Keratinocyte (primary cell): ENCODE measurements around the gene BIK. TPM values are rescaled to one million over a fixed set of nuclear protein-coding genes. Genes with fewer than 3 reads are reported as not detected.
"Not testable (repeated sequence)": the region's sequence is repeated elsewhere in the genome, so short reads cannot be mapped to it uniquely, and the experiment has no call there.

Experiments used
- DNase-seq: peaks from one replicate; pipeline ENCODE4 v3.0.0-alpha.2; 2011; ENCODE audit warnings: low read depth, missing footprints, low spot score
- FAIRE-seq: peaks from 2 replicates; lab custom pipeline; 2011; peaks lifted over from hg19 to GRCh38; lab: Jason Lieb, UNC
- H2AFZ ChIP-seq: 2 replicates; pipeline ENCODE4 v1.6.0; 2012; ENCODE audit warnings: low read length, control low read depth, inconsistent platforms; ENCODE audit not compliant: control insufficient read depth
- H3K27ac ChIP-seq: 2 replicates; pipeline ENCODE4 v1.5.1; 2011; ENCODE audit warnings: low read length; ENCODE audit not compliant: control insufficient read depth, insufficient read depth
- H3K27me3 ChIP-seq: 3 replicates; pipeline ENCODE4 v1.6.0; 2011; ENCODE audit warnings: low read length; ENCODE audit not compliant: control insufficient read depth, insufficient read depth; ENCODE audit errors: extremely low read depth
- H3K36me3 ChIP-seq, 2 experiments: 2 replicates in 1 of 2; 3 replicates in 1 of 2; pipeline ENCODE4 v1.5.1; 2011; ENCODE audit warnings: low read length in 2 of 2, mild to moderate bottlenecking in 1 of 2; ENCODE audit not compliant: control insufficient read depth in 2 of 2, insufficient read depth in 2 of 2; ENCODE audit errors: extremely low read depth in 1 of 2
- H3K4me1 ChIP-seq: 3 replicates; pipeline ENCODE4 v1.5.1; 2011; ENCODE audit warnings: low read length; ENCODE audit not compliant: control insufficient read depth, insufficient read depth; ENCODE audit errors: extremely low read depth
- H3K4me2 ChIP-seq: 3 replicates; pipeline ENCODE4 v1.6.0; 2011; ENCODE audit warnings: low read depth, low read length; ENCODE audit not compliant: control insufficient read depth, insufficient read depth; ENCODE audit errors: extremely low read depth
- H3K4me3 ChIP-seq, 3 experiments: fragments of 200-600 bp in 1 of 3; sonication (generic) in 1 of 3; 2 replicates in 2 of 3; 3 replicates in 1 of 3; pipeline ENCODE4 v1.5.1; 2011 to 2016; ENCODE audit warnings: low read length in 3 of 3, mild to moderate bottlenecking in 3 of 3, control low read depth in 2 of 3, inconsistent platforms in 1 of 3, low read depth in 1 of 3, mixed read lengths in 1 of 3, mixed run types in 1 of 3, moderate library complexity in 1 of 3; ENCODE audit not compliant: control insufficient read depth in 2 of 3, insufficient read depth in 2 of 3; ENCODE audit errors: extremely low read depth in 1 of 3
- H3K79me2 ChIP-seq: 2 replicates; pipeline ENCODE4 v1.6.0; 2012; ENCODE audit warnings: low read length; ENCODE audit not compliant: control insufficient read depth, insufficient read depth
- H3K9ac ChIP-seq: 3 replicates; pipeline ENCODE4 v1.6.0; 2011; ENCODE audit warnings: low read length; ENCODE audit not compliant: control insufficient read depth, insufficient read depth; ENCODE audit errors: extremely low read depth
- H3K9me1 ChIP-seq: 3 replicates; pipeline ENCODE4 v1.6.0; 2011; ENCODE audit warnings: low read length; ENCODE audit not compliant: control insufficient read depth, insufficient read depth; ENCODE audit errors: extremely low read depth
- H3K9me3 ChIP-seq: 2 replicates; pipeline ENCODE4 v1.5.1; 2012; ENCODE audit warnings: low read depth, low read length; ENCODE audit not compliant: control insufficient read depth
- H4K20me1 ChIP-seq: 3 replicates; pipeline ENCODE4 v1.6.0; 2011; ENCODE audit warnings: low read length; ENCODE audit not compliant: control insufficient read depth, insufficient read depth; ENCODE audit errors: extremely low read depth
- CTCF ChIP-seq, 3 experiments: IDR thresholded peaks in 1 of 3; conservative IDR thresholded peaks in 1 of 3; optimal IDR thresholded peaks in 1 of 3; 2 replicates in 2 of 3; 3 replicates in 1 of 3; pipeline versions ENCODE3 to v1.5.1; 2011; ENCODE audit warnings: low read length in 3 of 3, mild to moderate bottlenecking in 3 of 3, moderate library complexity in 2 of 3, control low read depth in 1 of 3, inconsistent platforms in 1 of 3; ENCODE audit not compliant: insufficient read depth in 2 of 3; ENCODE audit errors: extremely low read depth in 1 of 3
- EZH2 ChIP-seq: IDR thresholded peaks from one replicate; pipeline ENCODE4 v1.6.1; 2012; ENCODE audit warnings: inconsistent platforms, mild to moderate bottlenecking, low read length, moderate library complexity
- dilution Hi-C: fragments of 300-500 bp; cut with MboI; formaldehyde crosslinking; loops from one replicate; pipeline ENCODE4 v1.7.0; 2020; ENCODE audit warnings: low sequenced_read_pairs; ENCODE audit not compliant: extremely low pct_ligation_motif_present
- polyA plus RNA-seq, 5 experiments: library from polyadenylated mRNA; depleted of rRNA in 3 of 5; stranded (reverse) in 3 of 5; stranded (forward) in 1 of 5; unstranded in 1 of 5; fragments of >200 nt; gene quantifications; 1 replicate in 1 of 5; 2 replicates in 3 of 5; 3 replicates in 1 of 5; pipeline versions ENCODE4 v1.2.1 to v1.2.3, GENCODE V29; 2011 to 2012; ENCODE audit warnings: missing spikeins in 2 of 5, low read depth in 1 of 5, low replicate concordance in 1 of 5

The BIK gene
- polyA plus RNA-seq, 1 donor (not counting 4 experiments of a cell fraction or from before 2014, with no cell fraction given): 4.4 TPM

- peak overlapping the region; percentile 30 for H3K9ac ChIP-seq
- H3K27me3 ChIP-seq: no peaks in the 10 kb centered on the region
- peak overlapping the region; percentile 45 for H3K27ac ChIP-seq
- H3K4me2 ChIP-seq: peak overlapping the region; percentile 7
- peaks cover 9% of the 10 kb centered on the region for H3K9me3 ChIP-seq
- dilution Hi-C loops: no loop called here
- H3K79me2 ChIP-seq: no peaks in the 10 kb centered on the region
- H3K9me1 ChIP-seq: no peaks in the 10 kb centered on the region
- FAIRE-seq (peak; percentile 75), DNase-seq (no peak)
- peaks cover 16% of the 10 kb centered on the region for H3K4me1 ChIP-seq
- TF ChIP-seq CTCF (optimal IDR thresholded peaks at IDR 0.05 in 1 of 3, IDR thresholded peaks at IDR 0.05 in 1 of 3, conservative IDR thresholded peaks at IDR 0.05 in 1 of 3; ENCODE audit: extremely low read depth in 1 of 3, insufficient read depth in 2 of 3, low read length in 3 of 3) (no peak), EZH2 (no peak)
- H2AFZ ChIP-seq: no peak overlapping the region
- H4K20me1 ChIP-seq: no peaks in the 10 kb centered on the region
- no peak overlapping the region for H3K4me3 ChIP-seq
- H3K36me3 ChIP-seq: no peaks in the 10 kb centered on the region
Measured at GRCh38 chr22:43100225-43100624, 10.3 kb upstream of the BIK start.

GRCh38 chr22:43101306-43101705 lies 9.2 kb upstream of the BIK start:
- H3K4me3 ChIP-seq: no peak overlapping the region
- FAIRE-seq (no peak), DNase-seq (no peak)
- dilution Hi-C loops: no loop called here
- no peaks in the 10 kb centered on the region for H3K27me3 ChIP-seq
- H4K20me1 ChIP-seq: no peaks in the 10 kb centered on the region
- no peaks in the 10 kb centered on the region for H3K79me2 ChIP-seq
- H3K9me3 ChIP-seq: peaks cover 9% of the 10 kb centered on the region
- no peaks in the 10 kb centered on the region for H3K36me3 ChIP-seq
- TF ChIP-seq CTCF (optimal IDR thresholded peaks at IDR 0.05 in 1 of 3, IDR thresholded peaks at IDR 0.05 in 1 of 3, conservative IDR thresholded peaks at IDR 0.05 in 1 of 3; ENCODE audit: extremely low read depth in 1 of 3, insufficient read depth in 2 of 3, low read length in 3 of 3) (no peak), EZH2 (no peak)
- no peak overlapping the region for H2AFZ ChIP-seq
- no peak overlapping the region for H3K9ac ChIP-seq
- no peak overlapping the region for H3K4me2 ChIP-seq
- no peaks in the 10 kb centered on the region for H3K9me1 ChIP-seq
- peaks cover 11% of the 10 kb centered on the region for H3K4me1 ChIP-seq
- H3K27ac ChIP-seq: no peak overlapping the region

DNA sequence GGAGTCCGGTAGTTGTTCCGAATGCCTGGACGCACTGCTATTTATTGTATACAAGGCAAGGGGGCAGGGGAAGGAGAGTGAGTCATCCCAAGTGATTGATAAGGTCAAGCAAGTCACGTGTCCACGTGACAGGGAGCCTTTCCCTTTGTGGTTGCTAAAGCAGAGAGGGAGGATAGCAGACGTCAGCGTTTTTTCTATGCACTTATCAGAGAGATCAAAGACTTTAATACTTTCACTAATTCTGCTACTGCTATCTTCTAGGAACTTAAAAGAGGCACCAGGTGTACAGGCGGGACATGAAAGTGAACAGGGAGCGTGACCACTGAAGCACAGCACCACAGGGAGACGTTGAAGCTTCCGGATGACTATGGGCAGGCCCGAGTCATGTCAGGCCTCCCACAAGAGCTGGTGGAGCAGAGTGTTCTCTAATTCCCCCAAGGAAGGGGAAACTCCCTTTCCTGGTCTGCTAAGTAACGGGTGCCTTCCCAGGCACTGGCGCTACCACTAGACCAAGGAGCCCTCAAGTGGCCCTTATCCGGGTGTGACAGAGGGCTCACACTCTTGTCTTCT lies 6.4 kb upstream of the BIK start:
- DNase-seq, H3K4me3 ChIP-seq, H3K9ac ChIP-seq, H3K79me2 ChIP-seq, dilution Hi-C loops, H3K36me3 ChIP-seq, H3K9me3 ChIP-seq, H3K9me1 ChIP-seq, H3K4me2 ChIP-seq, H3K27ac ChIP-seq, H3K27me3 ChIP-seq, H4K20me1 ChIP-seq: not testable (repeated sequence)
- Histone ChIP-seq H3K4me1 (peaks cover 11% of the 10 kb centered on the region), H2AFZ (peak overlapping the region; percentile 17)
- peak; percentile 41 for FAIRE-seq

DNA sequence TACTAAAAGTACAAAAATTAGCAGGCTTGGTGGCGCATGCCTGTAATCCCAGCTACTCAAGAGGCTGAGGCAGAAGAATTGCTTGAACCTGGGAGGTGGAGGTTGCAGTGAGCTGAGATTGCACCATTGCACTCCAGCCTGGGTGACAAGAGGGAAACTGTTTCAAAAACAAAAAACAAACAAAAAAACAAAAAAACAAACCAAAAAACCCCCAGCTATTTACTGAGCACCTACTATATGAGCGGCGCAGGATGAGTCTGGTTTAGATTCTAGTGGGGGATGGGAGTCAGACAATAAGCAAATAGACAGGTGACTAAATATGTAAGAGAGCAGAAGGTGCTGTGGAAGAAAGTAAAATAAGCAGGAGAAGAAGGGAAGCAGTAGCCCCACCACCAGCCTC lies 5.6 kb upstream of the BIK start:
- H2AFZ ChIP-seq, H3K79me2 ChIP-seq, H3K36me3 ChIP-seq, H3K9me3 ChIP-seq, H3K4me3 ChIP-seq, H3K27ac ChIP-seq, FAIRE-seq, H3K9ac ChIP-seq, H3K27me3 ChIP-seq, dilution Hi-C loops, H4K20me1 ChIP-seq, H3K4me2 ChIP-seq, H3K9me1 ChIP-seq, DNase-seq: not testable (repeated sequence)
- peaks cover 10% of the 10 kb centered on the region for H3K4me1 ChIP-seq
